Measurements from ENCODE around the gene AMBRA1.

Gene AMBRA1

GRCh38 chr11:46367244-46367915, 226.4 kb downstream of the AMBRA1 start:
- peak; percentile 64 for DNase-seq (ENCODE audit: low read depth)

GRCh38 chr11:46366661-46367161, 227.1 kb downstream of the AMBRA1 start:
- DNase-seq (ENCODE audit: low read depth) = no peak

GRCh38 chr11:46366260-46366659, 227.6 kb downstream of the AMBRA1 start:
- no peak for DNase-seq (ENCODE audit: low read depth)

- DNase-seq (ENCODE audit: low read depth) = no peak
Observed at GRCh38 chr11:46364791-46365190, 229.0 kb downstream of the AMBRA1 start.

- no peak for DNase-seq (ENCODE audit: low read depth)
Observed at GRCh38 chr11:46364056-46364455, 229.8 kb downstream of the AMBRA1 start.

- no peak for DNase-seq (ENCODE audit: low read depth)
Observed at GRCh38 chr11:46363455-46364005, 230.3 kb downstream of the AMBRA1 start.

- no peak for DNase-seq (ENCODE audit: low read depth)
Observed at GRCh38 chr11:46363031-46363407, 230.8 kb downstream of the AMBRA1 start.

GRCh38 chr11:46362156-46363030, 231.4 kb downstream of the AMBRA1 start:
- no peak for DNase-seq (ENCODE audit: low read depth)

GRCh38 chr11:46361283-46362155, 232.3 kb downstream of the AMBRA1 start:
- peak; percentile 45 for DNase-seq (ENCODE audit: low read depth)

- DNase-seq (ENCODE audit: low read depth) = no peak
Observed at GRCh38 chr11:46360878-46361277, 232.9 kb downstream of the AMBRA1 start.

- no peak for DNase-seq (ENCODE audit: low read depth)
Observed at GRCh38 chr11:46359953-46360352, 233.9 kb downstream of the AMBRA1 start.

GRCh38 chr11:46357483-46357936, 236.3 kb downstream of the AMBRA1 start:
- no peak for DNase-seq (ENCODE audit: low read depth)

GRCh38 chr11:46356924-46357482, 236.8 kb downstream of the AMBRA1 start:
- no peak for DNase-seq (ENCODE audit: low read depth)

GRCh38 chr11:46353698-46354097, 240.1 kb downstream of the AMBRA1 start:
- DNase-seq (ENCODE audit: low read depth) = no peak

- peak; percentile 67 for DNase-seq (ENCODE audit: low read depth)
Observed at GRCh38 chr11:46352063-46352841, 241.6 kb downstream of the AMBRA1 start.

- no peak for DNase-seq (ENCODE audit: low read depth)
Observed at GRCh38 chr11:46351606-46352005, 242.2 kb downstream of the AMBRA1 start.

GRCh38 chr11:46351148-46351547, 242.7 kb downstream of the AMBRA1 start:
- no peak for DNase-seq (ENCODE audit: low read depth)

- DNase-seq (ENCODE audit: low read depth) = no peak
Observed at GRCh38 chr11:46350695-46351094, 243.1 kb downstream of the AMBRA1 start.

- DNase-seq (ENCODE audit: low read depth) = peak; percentile 58
Observed at GRCh38 chr11:46348566-46349401, 245.0 kb downstream of the AMBRA1 start.

All from activated T-helper 1 cell treated with Interleukin-2 at 50 U/mL for 16 hours (primary cell).